Right ventricle myocardium superior (tissue), 1 donor: Measurements from ENCODE around the gene CREB5. TPM values are rescaled to one million over a fixed set of nuclear protein-coding genes. Genes with fewer than 3 reads are reported as not detected.

Experiments used
- ATAC-seq: fragments of 200-7000 bp; cut with Tn5 transposase; one replicate; pipeline ENCODE4 v1.9.1; 2020; ENCODE audit warnings: mild to moderate bottlenecking; ENCODE audit not compliant: poor library complexity
- DNase-seq: peaks from one replicate; pipeline ENCODE4 v3.0.0-alpha.2; 2020
- intact Hi-C: fragments of 100-400 bp; cut with DNase I; formaldehyde crosslinking; loops from one replicate; pipeline ENCODE4 v1.11.2; 2022
- long read RNA-seq: library from polyadenylated mRNA; unstranded; transcript quantifications from one replicate; pipeline ENCODE4 v2.0.0, GENCODE V29; 2021
- total RNA-seq: library from RNA; stranded (reverse); fragmentation: NEBNext Ultra II Directional; extraction: Animal tissue kit (Norgen Biotek cat#: 25700); gene quantifications from one replicate; pipeline ENCODE4 v1.2.1, GENCODE V29; 2021
- donor health status: DM: no; HTN: yes; CAD: no; lungs with severe emphysema.

The CREB5 gene, protein sequence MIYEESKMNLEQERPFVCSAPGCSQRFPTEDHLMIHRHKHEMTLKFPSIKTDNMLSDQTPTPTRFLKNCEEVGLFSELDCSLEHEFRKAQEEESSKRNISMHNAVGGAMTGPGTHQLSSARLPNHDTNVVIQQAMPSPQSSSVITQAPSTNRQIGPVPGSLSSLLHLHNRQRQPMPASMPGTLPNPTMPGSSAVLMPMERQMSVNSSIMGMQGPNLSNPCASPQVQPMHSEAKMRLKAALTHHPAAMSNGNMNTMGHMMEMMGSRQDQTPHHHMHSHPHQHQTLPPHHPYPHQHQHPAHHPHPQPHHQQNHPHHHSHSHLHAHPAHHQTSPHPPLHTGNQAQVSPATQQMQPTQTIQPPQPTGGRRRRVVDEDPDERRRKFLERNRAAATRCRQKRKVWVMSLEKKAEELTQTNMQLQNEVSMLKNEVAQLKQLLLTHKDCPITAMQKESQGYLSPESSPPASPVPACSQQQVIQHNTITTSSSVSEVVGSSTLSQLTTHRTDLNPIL
- total RNA-seq: 4.7 TPM
- long read RNA-seq, partial matches to known transcripts: 1 of 4 reads
- long read RNA-seq, other reads (novel, unspliced or antisense): 3 of 4 reads

- intact Hi-C loops: loop anchor here (10.0 kb wide), 1 partner anchor 123 kb away; no protein-coding TSS in a partner anchor
- DNase-seq: no peak
- ATAC-seq: no peak
Observed at GRCh38 chr7:28411876-28412662, at the start of gene CREB5. Gene CREB5 (plus strand): TSS chr7:28412518. CDS start chr7:28412915, 397 bp downstream.

GRCh38 chr7:28362812-28363211 lies 49.5 kb upstream of the CREB5 start:
- DNase-seq: no peak
- no peak for ATAC-seq
- intact Hi-C loops: no loop called here

DNA sequence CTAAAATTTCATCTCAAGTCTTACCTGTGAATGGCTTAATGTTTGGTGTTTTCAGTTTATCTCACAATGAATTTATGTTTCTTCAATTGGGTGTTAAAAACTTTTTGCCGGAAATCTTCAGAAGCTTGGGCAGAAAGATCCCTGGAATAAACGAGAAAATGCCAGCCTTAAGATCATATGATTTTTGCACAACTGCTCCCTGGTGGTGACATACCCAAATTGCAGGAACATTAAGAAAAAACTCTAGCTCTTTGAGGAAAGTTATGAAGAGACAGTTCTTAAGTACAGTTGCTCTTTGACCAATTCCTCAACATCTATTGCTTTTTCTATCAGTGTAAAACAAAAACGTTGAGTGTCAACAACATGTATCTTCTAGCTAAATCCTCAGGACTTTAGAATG lies 48.2 kb upstream of the CREB5 start:
- no peak for DNase-seq
- no peak for ATAC-seq
- intact Hi-C loops: no loop called here

DNA sequence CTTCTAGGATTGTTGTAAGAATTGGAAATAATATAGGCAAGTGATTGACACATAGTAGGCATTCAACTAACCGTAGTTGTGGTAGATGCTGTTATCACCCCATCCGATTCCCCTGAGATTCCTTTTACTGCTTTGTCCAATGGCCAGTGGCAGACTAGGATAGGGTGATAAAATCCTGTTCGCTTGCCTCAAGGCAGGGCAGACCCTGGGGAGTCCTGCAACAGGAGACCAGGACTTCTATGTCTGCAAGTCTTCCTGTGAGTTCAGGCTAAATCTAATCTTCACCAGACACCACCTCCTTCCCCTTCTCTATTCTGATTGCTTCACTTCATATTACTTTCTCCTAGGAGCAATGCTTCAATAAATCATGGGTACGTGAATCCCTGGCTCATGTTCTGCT lies 42.8 kb upstream of the CREB5 start:
- DNase-seq (no peak), ATAC-seq (no peak)
- intact Hi-C loops: no loop called here

GRCh38 chr7:28371846-28372245 lies 40.5 kb upstream of the CREB5 start:
- ATAC-seq: peak; percentile 22
- intact Hi-C loops: no loop called here
- no peak for DNase-seq

DNA sequence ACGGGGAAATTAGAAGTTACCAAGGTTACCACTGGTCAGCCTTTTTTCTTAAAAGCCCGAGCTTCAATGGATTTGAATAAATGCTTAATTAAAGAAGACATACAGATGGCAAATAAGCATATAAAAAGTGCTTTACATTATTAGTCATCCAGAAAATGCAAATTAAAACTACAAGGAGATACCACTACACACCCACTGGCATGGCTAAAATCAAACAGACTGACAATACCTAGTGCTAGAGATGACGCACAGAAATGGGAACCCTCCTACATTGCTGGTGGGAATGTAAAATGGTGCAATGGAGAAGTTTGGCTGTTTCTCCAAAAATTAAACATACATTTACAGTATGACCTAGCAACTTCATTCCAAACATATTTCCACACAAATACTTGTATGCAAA lies 38.3 kb upstream of the CREB5 start:
- intact Hi-C loops: no loop called here
- ATAC-seq (no peak), DNase-seq (no peak)

- ATAC-seq (no peak), DNase-seq (no peak)
- intact Hi-C loops: no loop called here
Observed at GRCh38 chr7:28375729-28376128, 36.6 kb upstream of the CREB5 start.

DNA sequence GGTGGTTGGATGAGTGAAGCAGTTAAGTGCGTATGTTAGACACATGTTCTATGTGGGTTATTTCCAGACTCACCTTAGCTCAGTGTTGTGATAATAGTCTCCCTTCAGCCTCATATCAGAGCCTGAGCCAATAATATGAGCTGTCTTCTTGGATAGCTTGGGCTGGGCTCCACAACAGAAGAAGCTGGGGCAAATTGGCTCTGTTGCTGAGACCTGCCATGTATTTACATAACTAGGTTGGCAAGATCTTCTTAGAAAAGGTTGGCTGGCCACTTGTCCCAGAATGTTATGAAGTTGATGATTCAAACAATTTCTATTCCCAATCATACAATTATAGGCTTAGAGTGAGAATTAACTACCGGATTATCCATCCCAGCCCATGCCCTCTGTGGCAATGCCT lies 35.7 kb upstream of the CREB5 start:
- DNase-seq (no peak), ATAC-seq (no peak)
- intact Hi-C loops: no loop called here

- intact Hi-C loops: no loop called here
- DNase-seq (no peak), ATAC-seq (no peak)
Observed at GRCh38 chr7:28378574-28379149, 33.7 kb upstream of the CREB5 start.

DNA sequence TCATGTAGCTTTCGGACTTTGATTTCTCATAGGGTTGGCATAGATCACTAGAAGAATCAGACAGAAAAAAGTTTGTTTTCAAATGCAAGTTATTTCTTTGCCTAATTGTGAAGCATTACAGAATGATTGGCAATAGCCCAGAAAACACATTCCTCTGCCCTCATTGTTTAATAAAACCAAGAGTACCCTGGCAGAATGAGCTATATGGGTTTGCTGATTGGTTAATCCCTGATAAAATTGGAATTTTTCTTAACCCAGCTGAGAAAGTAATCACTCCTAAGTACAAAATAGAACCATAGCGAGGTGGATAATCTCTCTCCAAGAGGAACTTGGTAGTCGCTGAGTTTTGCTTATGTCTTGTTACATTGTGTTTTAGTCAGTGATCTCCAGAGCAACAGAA lies 30.9 kb upstream of the CREB5 start:
- no peak for DNase-seq
- ATAC-seq: no peak
- intact Hi-C loops: loop anchor here (10.0 kb wide), 1 partner anchor 77 kb away; no protein-coding TSS in a partner anchor

DNA sequence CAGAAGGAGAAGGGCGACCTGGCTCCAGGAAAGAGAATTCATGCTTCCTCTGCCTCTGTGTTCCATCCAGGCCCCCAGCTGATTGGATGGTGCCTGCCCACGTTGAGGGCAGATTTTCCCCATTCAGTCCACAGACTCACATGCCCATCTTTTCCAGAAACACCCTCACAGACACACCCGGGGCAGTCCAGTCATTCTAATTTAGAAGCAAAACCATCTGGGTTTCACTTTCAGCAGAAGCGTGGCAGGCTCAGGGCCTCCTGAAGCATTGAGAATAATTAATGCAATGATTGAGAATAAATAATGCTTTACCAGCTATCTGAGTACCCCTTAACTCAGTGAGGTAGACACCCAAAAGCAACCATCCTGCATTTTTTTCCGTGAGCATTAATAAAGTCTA lies 30.2 kb upstream of the CREB5 start:
- ATAC-seq: no peak
- intact Hi-C loops: loop anchor here (10.0 kb wide), 1 partner anchor 77 kb away; no protein-coding TSS in a partner anchor
- DNase-seq: no peak

DNA sequence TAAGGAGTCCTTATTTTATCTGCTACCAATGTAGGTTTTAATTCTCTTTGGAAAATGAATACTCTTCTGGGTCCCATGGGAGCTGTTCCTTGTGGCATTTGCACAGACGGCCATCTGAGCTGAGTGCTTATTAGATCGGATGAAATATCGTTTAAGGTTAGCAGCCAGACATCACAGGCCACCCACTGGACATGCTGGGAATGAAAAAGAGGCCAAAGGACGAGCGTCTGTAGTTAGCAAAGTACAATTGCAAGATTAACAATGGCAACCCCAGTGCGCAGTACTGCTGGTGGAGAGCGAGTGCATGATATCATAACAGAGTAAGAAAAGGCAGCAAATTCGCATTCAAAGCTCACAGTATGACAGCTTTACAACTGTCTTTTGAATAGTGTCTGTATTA lies 28.3 kb upstream of the CREB5 start:
- intact Hi-C loops: loop anchor here (10.0 kb wide), 1 partner anchor 79 kb away; no protein-coding TSS in a partner anchor
- no peak for DNase-seq
- no peak for ATAC-seq

GRCh38 chr7:28389504-28390395 lies 22.6 kb upstream of the CREB5 start:
- intact Hi-C loops: loop anchor here (2.0 to 10.0 kb wide), 2 partner anchors 85 to 463 kb away; no protein-coding TSS in a partner anchor
- ATAC-seq (peak; percentile 78), DNase-seq (no peak)

GRCh38 chr7:28390426-28390825 lies 21.9 kb upstream of the CREB5 start:
- no peak for ATAC-seq
- no peak for DNase-seq
- intact Hi-C loops: no loop called here

- intact Hi-C loops: no loop called here
- ATAC-seq (no peak), DNase-seq (no peak)
Observed at GRCh38 chr7:28392289-28392688, 20.0 kb upstream of the CREB5 start.

- intact Hi-C loops: no loop called here
- DNase-seq: no peak
- ATAC-seq: no peak
Observed at GRCh38 chr7:28395404-28395803, 16.9 kb upstream of the CREB5 start.

DNA sequence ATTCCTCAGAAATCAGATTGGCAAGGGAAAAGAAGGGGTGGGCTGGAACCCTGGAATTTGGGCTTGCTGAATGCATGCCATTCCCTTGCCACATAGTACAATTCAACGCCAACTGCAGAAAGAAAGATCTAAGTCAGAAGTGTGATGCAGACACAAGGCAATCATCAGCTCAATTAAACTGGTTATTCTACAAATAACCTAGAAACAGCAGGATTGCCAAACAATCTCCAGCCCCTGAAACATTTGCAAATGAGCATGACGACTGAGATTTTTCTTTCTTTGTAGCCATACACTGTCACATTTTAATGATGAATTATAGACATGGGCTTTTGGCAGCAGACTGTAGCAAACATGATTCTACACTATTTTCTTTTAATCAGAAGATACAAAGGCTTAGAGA lies 16.5 kb upstream of the CREB5 start:
- intact Hi-C loops: no loop called here
- DNase-seq: no peak
- no peak for ATAC-seq

- intact Hi-C loops: no loop called here
Observed at GRCh38 chr7:28397141-28397540, 15.2 kb upstream of the CREB5 start.

More at GRCh38 chr7:28397141-28397540, 15.2 kb upstream of the CREB5 start:
- no peak for DNase-seq
- no peak for ATAC-seq
